SK-N-MC (cell line): ENCODE measurements around the gene PAX5.

Experiments
- EZH2 ChIP-seq: fragments of 200-600 bp; sonication (generic); IDR thresholded peaks from one replicate; pipeline ENCODE4 v1.6.1; 2017; ENCODE audit warnings: antibody characterized with exemption
- FOXP2 ChIP-seq: optimal IDR thresholded peaks from 2 replicates; pipeline ENCODE3; 2011; ENCODE audit warnings: mild to moderate bottlenecking, moderate library complexity; ENCODE audit not compliant: insufficient read depth; ENCODE audit errors: extremely low read length, control extremely low read depth
- POLR2AphosphoS5 ChIP-seq: IDR thresholded peaks from 2 replicates; pipeline ENCODE4 v1.6.1; 2012; ENCODE audit warnings: mild to moderate bottlenecking, low read depth, low read length, borderline replicate concordance

GRCh38 chr9:36842560-36843530 lies 191.2 kb downstream of the PAX5 start:
- no peak for TF ChIP-seq POLR2AphosphoS5
- no peak for TF ChIP-seq EZH2
- TF ChIP-seq FOXP2, result no peak
